ENCODE data around the gene DIPK1B.

Gene DIPK1B

GRCh38 chr9:136711751-136712689 is at the start of gene DIPK1B:
Gene DIPK1B (plus strand): TSS chr9:136712572. CDS start chr9:136712666, 94 bp downstream.
- H3K4me3 ChIP-seq (ENCODE audit: low read depth, low read length), result no peak within 1 kb of the TSS
- TF ChIP-seq, protein P1, sequence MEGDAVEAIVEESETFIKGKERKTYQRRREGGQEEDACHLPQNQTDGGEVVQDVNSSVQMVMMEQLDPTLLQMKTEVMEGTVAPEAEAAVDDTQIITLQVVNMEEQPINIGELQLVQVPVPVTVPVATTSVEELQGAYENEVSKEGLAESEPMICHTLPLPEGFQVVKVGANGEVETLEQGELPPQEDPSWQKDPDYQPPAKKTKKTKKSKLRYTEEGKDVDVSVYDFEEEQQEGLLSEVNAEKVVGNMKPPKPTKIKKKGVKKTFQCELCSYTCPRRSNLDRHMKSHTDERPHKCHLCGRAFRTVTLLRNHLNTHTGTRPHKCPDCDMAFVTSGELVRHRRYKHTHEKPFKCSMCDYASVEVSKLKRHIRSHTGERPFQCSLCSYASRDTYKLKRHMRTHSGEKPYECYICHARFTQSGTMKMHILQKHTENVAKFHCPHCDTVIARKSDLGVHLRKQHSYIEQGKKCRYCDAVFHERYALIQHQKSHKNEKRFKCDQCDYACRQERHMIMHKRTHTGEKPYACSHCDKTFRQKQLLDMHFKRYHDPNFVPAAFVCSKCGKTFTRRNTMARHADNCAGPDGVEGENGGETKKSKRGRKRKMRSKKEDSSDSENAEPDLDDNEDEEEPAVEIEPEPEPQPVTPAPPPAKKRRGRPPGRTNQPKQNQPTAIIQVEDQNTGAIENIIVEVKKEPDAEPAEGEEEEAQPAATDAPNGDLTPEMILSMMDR (IDR thresholded peaks at IDR 0.05; ENCODE audit: low read depth, low read length, missing control alignments), result no peak
- no peak for DNase-seq (ENCODE audit: low read depth)

- TF ChIP-seq, protein P1 (IDR thresholded peaks at IDR 0.05; ENCODE audit: low read depth, low read length, missing control alignments), result no peak
- no peak for DNase-seq (ENCODE audit: low read depth)
- no peak within 1 kb of the TSS for H3K4me3 ChIP-seq (ENCODE audit: low read depth, low read length)
These were observed 49.5 kb upstream of the DIPK1B start, which contains the start of gene EGFL7 for GRCh38 chr9:136662656-136663581. Gene EGFL7 (plus strand): TSS chr9:136662916. CDS start chr9:136668283, 5,367 bp downstream.

DNA sequence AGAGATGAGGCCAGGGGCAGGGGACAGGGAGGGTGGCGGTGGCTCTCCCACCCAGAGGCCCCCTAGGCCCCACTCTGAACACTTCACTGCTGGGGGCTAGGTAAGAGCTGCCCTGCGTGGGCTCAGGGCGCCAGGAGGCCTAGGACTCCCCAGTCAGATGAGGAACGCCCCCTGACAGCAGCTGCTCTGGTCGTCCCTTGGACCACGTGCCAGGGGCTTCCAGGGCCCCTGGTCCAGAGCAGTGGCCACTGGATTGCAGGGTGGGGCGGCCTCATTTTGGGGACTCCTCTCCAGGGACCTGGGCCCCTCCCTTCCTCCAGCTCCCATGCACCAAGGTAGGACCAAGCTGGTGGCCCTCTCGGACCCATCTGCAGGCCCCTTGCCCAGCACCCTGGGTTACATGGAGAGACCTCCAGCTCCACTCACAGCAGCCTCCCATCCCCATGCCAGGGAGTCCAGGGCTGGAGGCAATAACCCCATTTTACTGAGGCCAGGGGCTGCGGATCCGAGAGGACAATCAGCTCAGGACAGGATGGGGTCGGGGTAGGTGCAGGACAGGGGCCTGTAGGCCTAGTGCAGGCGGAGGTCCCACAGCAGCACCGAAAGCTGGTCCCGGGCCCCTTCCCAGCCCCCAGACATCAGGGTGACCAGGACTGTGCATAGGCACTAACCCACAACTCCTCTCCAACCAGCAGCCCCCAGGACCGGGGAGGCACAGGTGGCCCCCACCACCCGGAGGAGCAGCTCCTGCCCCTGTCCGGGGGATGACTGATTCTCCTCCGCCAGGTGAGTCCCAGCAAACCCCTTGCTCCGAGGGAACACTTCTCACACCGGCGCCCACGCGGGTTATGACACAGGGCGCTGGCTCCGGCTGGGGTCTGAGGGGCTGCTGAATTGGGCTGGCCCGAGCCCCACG is 48.1 kb upstream of the DIPK1B start:
- no peak for DNase-seq (ENCODE audit: low read depth)
- TF ChIP-seq, protein P1 (IDR thresholded peaks at IDR 0.05; ENCODE audit: low read depth, low read length, missing control alignments), result no peak
- no peak overlapping the region for H3K4me3 ChIP-seq (ENCODE audit: low read depth, low read length)

- no peak for DNase-seq (ENCODE audit: low read depth)
- TF ChIP-seq, protein P1 (IDR thresholded peaks at IDR 0.05; ENCODE audit: low read depth, low read length, missing control alignments), result no peak
- H3K4me3 ChIP-seq (ENCODE audit: low read depth, low read length), result no peak overlapping the region; the same call in 1 of the 2 replicates
These were observed 47.2 kb upstream of the DIPK1B start for GRCh38 chr9:136665111-136665703.

- TF ChIP-seq, protein P1 (IDR thresholded peaks at IDR 0.05; ENCODE audit: low read depth, low read length, missing control alignments), result no peak
- no peak for DNase-seq (ENCODE audit: low read depth)
- no peak overlapping the region; the same call in 1 of the 2 replicates for H3K4me3 ChIP-seq (ENCODE audit: low read depth, low read length)
These were observed 46.5 kb upstream of the DIPK1B start for GRCh38 chr9:136665704-136666371.
